Natural killer cell (primary cell): Measurements from ENCODE around the gene ABCF2. TPM values are rescaled to one million over a fixed set of nuclear protein-coding genes. Genes with fewer than 3 reads are reported as not detected.

Experiments
- ATAC-seq, 3 donors: fragments of 150-1000 bp in 2 of 3; fragments of 200-7000 bp in 1 of 3; cut with Tn5 transposase; 1 replicate in 1 of 3; 2 replicates in 2 of 3; pipeline ENCODE4 v1.10.0; 2021; ENCODE audit warnings: mild to moderate bottlenecking in 2 of 3, moderate library complexity in 2 of 3
- DNase-seq, 2 donors: peaks; one replicate each; pipeline versions ENCODE4 v3.0.0 to v3.0.0-alpha.2; 2013 to 2021; ENCODE audit warnings: mixed read lengths in 1 of 2
- H3K27ac ChIP-seq: one replicate; pipeline ENCODE4 v1.5.1; 2013; ENCODE audit warnings: mild to moderate bottlenecking, low read length
- H3K27me3 ChIP-seq: one replicate; pipeline ENCODE4 v1.6.1; 2013; ENCODE audit warnings: low read length; ENCODE audit not compliant: control insufficient read depth, insufficient read depth
- H3K36me3 ChIP-seq: one replicate; pipeline ENCODE4 v1.6.1; 2013; ENCODE audit warnings: low read length; ENCODE audit not compliant: control insufficient read depth, insufficient read depth
- H3K4me1 ChIP-seq: one replicate; pipeline ENCODE4 v1.6.1; 2013; ENCODE audit warnings: low read length; ENCODE audit not compliant: control insufficient read depth, insufficient read depth
- H3K4me3 ChIP-seq: one replicate; pipeline ENCODE4 v1.5.1; 2013; ENCODE audit warnings: low read length
- H3K9me3 ChIP-seq: one replicate; pipeline ENCODE4 v1.6.1; 2013; ENCODE audit warnings: low read length; ENCODE audit not compliant: control insufficient read depth, insufficient read depth
- H3K27ac Mint-ChIP-seq, 2 donors: one replicate each; pipeline ENCODE4 v1.8.0; 2022; ENCODE audit warnings: mild to moderate bottlenecking in 2 of 2, mixed read lengths in 2 of 2, moderate library complexity in 1 of 2
- H3K27me3 Mint-ChIP-seq, 2 donors: one replicate each; pipeline ENCODE4 v1.8.0; 2022; ENCODE audit warnings: low read depth in 2 of 2, mixed read lengths in 2 of 2
- H3K36me3 Mint-ChIP-seq: one replicate; pipeline ENCODE4 v1.8.0; 2022; ENCODE audit warnings: mixed read lengths
- H3K4me1 Mint-ChIP-seq, 2 donors: one replicate each; pipeline ENCODE4 v1.8.0; 2022; ENCODE audit warnings: mixed read lengths in 2 of 2
- H3K4me3 Mint-ChIP-seq: one replicate; pipeline ENCODE4 v1.8.0; 2022; ENCODE audit warnings: mild to moderate bottlenecking, moderate library complexity, mixed read lengths
- H3K9me3 Mint-ChIP-seq, 2 donors: one replicate each; pipeline ENCODE4 v1.8.0; 2022; ENCODE audit warnings: mixed read lengths in 2 of 2
- WGBS: methylation state at CpG from one replicate; pipeline ENCODE4 v1.1.7; 2013; ENCODE audit warnings: missing lambda C conversion rate; ENCODE audit not compliant: insufficient coverage; 5-methylcytosine and 5-hydroxymethylcytosine counted together
- intact Hi-C: fragments of 100-400 bp; cut with micrococcal nuclease; formaldehyde crosslinking; loops from one replicate; pipeline ENCODE4 v1.14.2; 2022
- total RNA-seq, 4 donors: library from RNA; stranded (reverse); fragments of 120-200 nt in 1 of 4; gene quantifications; one replicate each; pipeline versions ENCODE4 v1.2.3 to v1.2.4, GENCODE V29; 2013 to 2022
- TF ChIP-seq, protein P1 (sequence below): fragments of 200-600 bp; IDR thresholded peaks from one replicate; pipeline ENCODE4 v1.8.0; 2022; ENCODE audit warnings: antibody characterized with exemption

Gene ABCF2
- total RNA-seq, 3 donors from 2014 or later (not counting 1 experiment from before 2014, with no cell fraction given), result 12.1 to 26.1 (median 17.6) TPM

DNA sequence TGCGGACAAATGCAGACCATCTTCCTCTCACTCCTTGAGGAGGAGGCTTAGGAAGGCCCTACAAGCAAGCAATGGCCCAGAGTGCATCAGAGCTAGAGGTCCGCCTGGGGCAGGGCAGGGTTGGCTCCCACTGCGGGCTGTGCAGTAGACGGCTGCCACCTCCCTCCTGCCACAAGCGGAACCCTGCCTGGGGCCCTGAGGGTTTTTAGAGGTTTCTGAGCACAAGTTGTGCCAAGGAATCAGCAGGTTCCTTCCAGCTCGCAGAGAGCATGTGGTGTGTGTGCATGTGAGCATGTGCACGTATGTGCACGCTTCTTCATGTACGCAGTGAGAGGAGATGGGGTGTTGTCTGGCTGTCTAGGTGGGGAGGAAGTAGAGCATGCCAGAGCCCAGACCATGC, 47.4 kb upstream of the ABCF2 start:
- Histone ChIP-seq H3K9me3 (no peaks in the 10 kb centered on the region), H3K27me3 (peaks cover 2% of the 10 kb centered on the region), H3K27ac (no peak overlapping the region), H3K4me1 (peaks cover 50% of the 10 kb centered on the region), H3K36me3 (no peaks in the 10 kb centered on the region), H3K4me3 (no peak overlapping the region)
- Mint-ChIP-seq H3K9me3 (no peaks in the 10 kb centered on the region), H3K36me3 (no peaks in the 10 kb centered on the region), H3K4me3 (peak overlapping the region; percentile 52), H3K27ac (no peak overlapping the region), H3K27me3 (peaks cover 12 to 25% of the 10 kb centered on the region in 2 donors), H3K4me1 (peaks cover 0 to 19% of the 10 kb centered on the region in 2 donors)
- intact Hi-C loops, result no loop called here
- ATAC-seq (no peak), DNase-seq (no peak)
- TF ChIP-seq, protein P1, sequence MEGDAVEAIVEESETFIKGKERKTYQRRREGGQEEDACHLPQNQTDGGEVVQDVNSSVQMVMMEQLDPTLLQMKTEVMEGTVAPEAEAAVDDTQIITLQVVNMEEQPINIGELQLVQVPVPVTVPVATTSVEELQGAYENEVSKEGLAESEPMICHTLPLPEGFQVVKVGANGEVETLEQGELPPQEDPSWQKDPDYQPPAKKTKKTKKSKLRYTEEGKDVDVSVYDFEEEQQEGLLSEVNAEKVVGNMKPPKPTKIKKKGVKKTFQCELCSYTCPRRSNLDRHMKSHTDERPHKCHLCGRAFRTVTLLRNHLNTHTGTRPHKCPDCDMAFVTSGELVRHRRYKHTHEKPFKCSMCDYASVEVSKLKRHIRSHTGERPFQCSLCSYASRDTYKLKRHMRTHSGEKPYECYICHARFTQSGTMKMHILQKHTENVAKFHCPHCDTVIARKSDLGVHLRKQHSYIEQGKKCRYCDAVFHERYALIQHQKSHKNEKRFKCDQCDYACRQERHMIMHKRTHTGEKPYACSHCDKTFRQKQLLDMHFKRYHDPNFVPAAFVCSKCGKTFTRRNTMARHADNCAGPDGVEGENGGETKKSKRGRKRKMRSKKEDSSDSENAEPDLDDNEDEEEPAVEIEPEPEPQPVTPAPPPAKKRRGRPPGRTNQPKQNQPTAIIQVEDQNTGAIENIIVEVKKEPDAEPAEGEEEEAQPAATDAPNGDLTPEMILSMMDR, result no peak
- WGBS, result 68% methylated on average over 9 of the region's 9 CpGs

DNA sequence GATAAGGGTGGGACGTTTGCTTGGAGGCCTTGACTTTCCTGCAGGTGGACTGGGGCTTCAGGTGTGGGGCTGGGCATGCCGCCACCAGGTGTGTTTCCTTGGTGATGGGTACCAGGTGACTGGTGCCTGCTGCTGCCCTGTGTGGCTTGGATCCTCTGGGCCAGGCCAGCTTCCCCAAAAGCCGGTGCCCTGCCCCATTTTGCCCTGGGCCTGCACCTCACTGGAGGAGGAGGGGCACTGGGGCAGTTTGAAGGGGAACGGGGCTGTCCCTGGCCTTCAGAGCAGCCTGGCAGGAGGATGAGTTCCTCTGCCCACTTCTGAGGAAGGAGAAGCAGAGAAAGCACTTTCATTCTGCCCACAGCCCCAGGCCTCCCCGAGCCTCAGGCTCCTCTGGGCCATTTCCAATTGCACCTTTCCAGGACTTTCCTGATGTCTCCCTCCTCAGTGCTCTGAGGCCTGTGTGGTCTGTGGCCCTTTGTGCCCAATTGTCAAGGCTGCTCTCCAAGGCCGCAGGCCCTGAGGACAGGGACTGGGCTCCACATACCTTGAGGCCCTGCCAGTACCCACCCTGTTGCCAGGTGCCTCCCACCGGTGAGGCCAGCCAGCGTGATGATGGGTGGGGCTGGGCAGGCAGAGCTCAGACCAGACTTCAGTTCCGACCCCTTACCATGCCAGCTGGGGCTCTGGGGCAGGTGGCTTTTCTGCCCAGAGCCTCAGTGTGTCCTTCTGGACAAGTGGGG, 46.8 kb upstream of the ABCF2 start:
- 55% methylated on average over 9 of the region's 9 CpGs for WGBS
- H3K9me3 Mint-ChIP-seq, result no peaks in the 10 kb centered on the region
- no peak overlapping the region for H3K27ac Mint-ChIP-seq
- H3K4me3 ChIP-seq, result no peak overlapping the region
- H3K27me3 ChIP-seq, result peaks cover 2% of the 10 kb centered on the region
- H3K27me3 Mint-ChIP-seq, result peaks cover 12 to 22% of the 10 kb centered on the region in 2 donors
- H3K36me3 Mint-ChIP-seq, result no peaks in the 10 kb centered on the region
- DNase-seq (no peak), ATAC-seq (peak in 1 of 3 donors; percentile 28)
- H3K36me3 ChIP-seq, result no peaks in the 10 kb centered on the region
- TF ChIP-seq, protein P1, result no peak
- peaks cover 0 to 19% of the 10 kb centered on the region in 2 donors for H3K4me1 Mint-ChIP-seq
- intact Hi-C loops, result no loop called here
- H3K4me3 Mint-ChIP-seq, result no peak overlapping the region
- H3K27ac ChIP-seq, result no peak overlapping the region
- peaks cover 50% of the 10 kb centered on the region for H3K4me1 ChIP-seq
- no peaks in the 10 kb centered on the region for H3K9me3 ChIP-seq

DNA sequence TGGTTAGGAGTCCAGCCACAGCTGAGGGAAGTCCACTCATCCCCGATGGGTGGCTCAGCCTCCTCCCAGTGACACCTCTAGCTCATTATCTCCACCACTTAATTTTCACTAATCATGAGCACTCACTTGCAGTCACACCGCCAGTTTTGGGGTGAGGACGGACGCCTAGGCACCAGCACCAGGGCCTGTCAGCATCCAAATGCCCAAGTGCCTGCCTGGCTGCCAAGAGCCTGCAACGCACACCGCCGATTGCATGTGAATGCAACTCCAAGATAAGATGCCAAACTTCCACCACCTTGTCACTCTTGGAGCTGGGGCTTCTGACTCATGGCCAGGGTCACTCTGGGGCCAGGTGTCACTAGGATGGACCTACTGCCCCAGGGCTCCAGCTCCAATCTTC, 45.9 kb upstream of the ABCF2 start:
- no peak for DNase-seq
- Histone ChIP-seq H3K27me3 (peaks cover 2% of the 10 kb centered on the region), H3K4me1 (peaks cover 50% of the 10 kb centered on the region), H3K9me3 (no peaks in the 10 kb centered on the region), H3K36me3 (no peaks in the 10 kb centered on the region), H3K4me3 (no peak overlapping the region), H3K27ac (no peak overlapping the region)
- intact Hi-C loops, result no loop called here
- Mint-ChIP-seq H3K4me3 (no peak overlapping the region), H3K36me3 (no peaks in the 10 kb centered on the region), H3K9me3 (no peaks in the 10 kb centered on the region), H3K27me3 (peaks cover 12 to 19% of the 10 kb centered on the region in 2 donors), H3K27ac (no peak overlapping the region), H3K4me1 (peaks cover 0 to 19% of the 10 kb centered on the region in 2 donors)
- TF ChIP-seq, protein P1, result no peak
- WGBS, result 95% methylated on average over 7 of the region's 7 CpGs
- ATAC-seq, result no peak
